NB4 (cell line): ENCODE data around the gene CELF5.
"Not testable (repeated sequence)": the region's sequence is repeated elsewhere in the genome, so short reads cannot be mapped to it uniquely, and the experiment has no call there.

ENCODE experiments used
- MAX ChIP-seq: IDR thresholded peaks from 2 replicates; pipeline ENCODE4 v1.6.1; 2011; ENCODE audit warnings: low read depth, low read length
- MYC ChIP-seq: IDR thresholded peaks from 2 replicates; pipeline ENCODE4 v1.6.1; 2011; ENCODE audit warnings: low read depth, low read length
- POLR2A ChIP-seq: IDR thresholded peaks from 2 replicates; pipeline ENCODE4 v1.6.1; 2011; ENCODE audit warnings: mild to moderate bottlenecking; ENCODE audit not compliant: insufficient read length; ENCODE audit errors: extremely low read depth
- TF ChIP-seq, protein P1 (sequence below): IDR thresholded peaks from one replicate; pipeline ENCODE4 v1.5.1; 2012; ENCODE audit warnings: low read depth, low read length

DNA sequence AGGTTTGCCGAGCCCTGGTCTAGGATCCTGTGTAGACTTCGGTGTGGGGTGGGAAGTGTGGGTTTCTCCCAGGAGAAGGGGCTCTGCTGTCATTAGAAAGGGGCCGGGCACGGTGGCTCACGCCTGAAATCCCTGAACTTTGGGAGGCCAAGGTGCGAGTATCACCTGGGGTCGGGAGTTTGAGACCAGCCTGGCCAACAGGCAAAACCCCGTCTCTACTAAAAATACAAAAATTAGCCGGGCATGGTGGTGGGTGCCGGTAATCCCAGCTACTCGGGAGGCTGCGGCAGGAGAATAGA, 32.7 kb upstream of the CELF5 start:
- TF ChIP-seq, protein P1, sequence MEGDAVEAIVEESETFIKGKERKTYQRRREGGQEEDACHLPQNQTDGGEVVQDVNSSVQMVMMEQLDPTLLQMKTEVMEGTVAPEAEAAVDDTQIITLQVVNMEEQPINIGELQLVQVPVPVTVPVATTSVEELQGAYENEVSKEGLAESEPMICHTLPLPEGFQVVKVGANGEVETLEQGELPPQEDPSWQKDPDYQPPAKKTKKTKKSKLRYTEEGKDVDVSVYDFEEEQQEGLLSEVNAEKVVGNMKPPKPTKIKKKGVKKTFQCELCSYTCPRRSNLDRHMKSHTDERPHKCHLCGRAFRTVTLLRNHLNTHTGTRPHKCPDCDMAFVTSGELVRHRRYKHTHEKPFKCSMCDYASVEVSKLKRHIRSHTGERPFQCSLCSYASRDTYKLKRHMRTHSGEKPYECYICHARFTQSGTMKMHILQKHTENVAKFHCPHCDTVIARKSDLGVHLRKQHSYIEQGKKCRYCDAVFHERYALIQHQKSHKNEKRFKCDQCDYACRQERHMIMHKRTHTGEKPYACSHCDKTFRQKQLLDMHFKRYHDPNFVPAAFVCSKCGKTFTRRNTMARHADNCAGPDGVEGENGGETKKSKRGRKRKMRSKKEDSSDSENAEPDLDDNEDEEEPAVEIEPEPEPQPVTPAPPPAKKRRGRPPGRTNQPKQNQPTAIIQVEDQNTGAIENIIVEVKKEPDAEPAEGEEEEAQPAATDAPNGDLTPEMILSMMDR, result not testable (repeated sequence)
- TF ChIP-seq MAX, POLR2A, MYC: not testable (repeated sequence)
